ENCODE data around the gene SBF2.

SBF2 gene

GRCh38 chr11:9876331-9876730, 417.7 kb downstream of the SBF2 start:
- Histone ChIP-seq H3K4me2 (ENCODE audit: low read depth, low read length, poor library complexity, severe bottlenecking) (no peak overlapping the region), H3F3A (ENCODE audit: insufficient read depth) (no peaks in the 10 kb centered on the region), H3K9me3 (ENCODE audit: insufficient read depth, low read length) (no peaks in the 10 kb centered on the region), H3K4me3 (ENCODE audit: insufficient read depth, low read length, poor library complexity, severe bottlenecking) (no peak overlapping the region), H3K9me2 (replicated peaks; ENCODE audit: insufficient read depth, low read length) (no peaks in the 10 kb centered on the region), H3K79me2 (ENCODE audit: insufficient read depth, low read length) (no peaks in the 10 kb centered on the region), H2AFZ (ENCODE audit: low read depth, low read length, severe bottlenecking) (no peak overlapping the region), H3K27me3 (ENCODE audit: low read length) (no peaks in the 10 kb centered on the region), H3K9ac (ENCODE audit: low read length) (no peak overlapping the region), H4K20me1 (ENCODE audit: low read depth, low read length) (no peaks in the 10 kb centered on the region), H3K27ac (ENCODE audit: low read depth, low read length) (no peak overlapping the region), H3K36me3 (ENCODE audit: low read length) (no peaks in the 10 kb centered on the region)
- TF ChIP-seq CTCF (IDR thresholded peaks at IDR 0.05; ENCODE audit: insufficient read depth, low read length, poor library complexity, severe bottlenecking): no peak
- TF ChIP-seq EZH2phosphoT487 (conservative IDR thresholded peaks at IDR 0.05; ENCODE audit: low read length): no peak

GRCh38 chr11:9875862-9876261, 418.2 kb downstream of the SBF2 start:
- Histone ChIP-seq H3K27ac (ENCODE audit: low read depth, low read length) (no peak overlapping the region), H3F3A (ENCODE audit: insufficient read depth) (no peaks in the 10 kb centered on the region), H3K36me3 (ENCODE audit: low read length) (no peaks in the 10 kb centered on the region), H4K20me1 (ENCODE audit: low read depth, low read length) (no peaks in the 10 kb centered on the region), H3K4me3 (ENCODE audit: insufficient read depth, low read length, poor library complexity, severe bottlenecking) (no peak overlapping the region), H3K9me3 (ENCODE audit: insufficient read depth, low read length) (no peaks in the 10 kb centered on the region), H2AFZ (ENCODE audit: low read depth, low read length, severe bottlenecking) (no peak overlapping the region), H3K4me2 (ENCODE audit: low read depth, low read length, poor library complexity, severe bottlenecking) (no peak overlapping the region), H3K9ac (ENCODE audit: low read length) (no peak overlapping the region), H3K9me2 (replicated peaks; ENCODE audit: insufficient read depth, low read length) (no peaks in the 10 kb centered on the region), H3K79me2 (ENCODE audit: insufficient read depth, low read length) (no peaks in the 10 kb centered on the region), H3K27me3 (ENCODE audit: low read length) (no peaks in the 10 kb centered on the region)
- TF ChIP-seq EZH2phosphoT487 (conservative IDR thresholded peaks at IDR 0.05; ENCODE audit: low read length): no peak
- TF ChIP-seq CTCF (IDR thresholded peaks at IDR 0.05; ENCODE audit: insufficient read depth, low read length, poor library complexity, severe bottlenecking): no peak

GRCh38 chr11:9875399-9875798, 418.6 kb downstream of the SBF2 start:
- Histone ChIP-seq H3K9ac (ENCODE audit: low read length) (no peak overlapping the region), H3K9me3 (ENCODE audit: insufficient read depth, low read length) (no peaks in the 10 kb centered on the region), H3F3A (ENCODE audit: insufficient read depth) (no peaks in the 10 kb centered on the region), H3K9me2 (replicated peaks; ENCODE audit: insufficient read depth, low read length) (no peaks in the 10 kb centered on the region), H3K4me3 (ENCODE audit: insufficient read depth, low read length, poor library complexity, severe bottlenecking) (no peak overlapping the region), H3K36me3 (ENCODE audit: low read length) (no peaks in the 10 kb centered on the region), H3K27me3 (ENCODE audit: low read length) (no peaks in the 10 kb centered on the region), H3K27ac (ENCODE audit: low read depth, low read length) (no peak overlapping the region), H2AFZ (ENCODE audit: low read depth, low read length, severe bottlenecking) (no peak overlapping the region), H4K20me1 (ENCODE audit: low read depth, low read length) (no peaks in the 10 kb centered on the region), H3K4me2 (ENCODE audit: low read depth, low read length, poor library complexity, severe bottlenecking) (no peak overlapping the region), H3K79me2 (ENCODE audit: insufficient read depth, low read length) (no peaks in the 10 kb centered on the region)
- TF ChIP-seq CTCF (IDR thresholded peaks at IDR 0.05; ENCODE audit: insufficient read depth, low read length, poor library complexity, severe bottlenecking) (no peak), EZH2phosphoT487 (conservative IDR thresholded peaks at IDR 0.05; ENCODE audit: low read length) (no peak)

All from SU-DHL-6 (cell line).